NCI-H1436 (cell line): ENCODE measurements around the gene KMT2C.

ENCODE experiments used
- DNase-seq: peaks from one replicate; lab custom pipeline; 2025; lab: John Stamatoyannopoulos, UW

Gene KMT2C

DNA sequence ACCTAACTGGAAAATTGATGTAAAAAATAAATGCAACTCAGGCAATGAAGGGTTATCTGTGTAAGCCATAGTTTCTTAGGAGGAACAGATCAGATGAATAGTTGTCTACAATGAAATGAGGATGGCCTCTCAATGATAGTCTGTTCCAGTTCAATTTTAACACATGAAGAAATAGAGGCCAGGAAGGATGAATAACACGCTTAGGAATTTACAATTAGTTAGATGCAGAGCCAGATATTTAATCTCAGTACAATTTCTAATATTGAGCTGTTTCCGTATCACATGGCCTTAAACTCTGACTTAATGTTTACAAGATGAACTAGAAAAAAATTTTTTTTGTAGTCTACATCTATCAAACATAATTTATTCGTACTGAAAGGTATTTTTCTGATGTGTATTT, 233.7 kb downstream of the KMT2C start:
- no peak for DNase-seq

DNA sequence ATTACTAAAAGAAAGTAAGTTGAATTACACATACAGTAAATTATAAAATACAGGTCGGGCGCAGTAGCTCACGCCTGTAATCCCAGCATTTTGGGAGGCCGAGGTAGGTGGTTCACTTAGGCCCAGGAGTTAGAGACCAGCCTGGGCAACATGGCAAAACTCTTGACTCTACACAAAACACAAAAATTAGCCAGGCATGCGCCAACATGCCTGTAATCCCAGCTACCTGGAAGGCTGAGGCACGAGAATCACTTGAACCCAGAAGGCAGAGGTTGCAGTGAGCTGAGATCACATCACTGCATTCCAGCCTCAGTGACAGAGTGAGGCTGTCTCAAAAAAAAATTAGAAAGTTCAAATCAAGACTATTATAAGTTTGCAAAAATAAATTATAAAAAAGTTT, 235.4 kb downstream of the KMT2C start:
- DNase-seq, result no peak

DNA sequence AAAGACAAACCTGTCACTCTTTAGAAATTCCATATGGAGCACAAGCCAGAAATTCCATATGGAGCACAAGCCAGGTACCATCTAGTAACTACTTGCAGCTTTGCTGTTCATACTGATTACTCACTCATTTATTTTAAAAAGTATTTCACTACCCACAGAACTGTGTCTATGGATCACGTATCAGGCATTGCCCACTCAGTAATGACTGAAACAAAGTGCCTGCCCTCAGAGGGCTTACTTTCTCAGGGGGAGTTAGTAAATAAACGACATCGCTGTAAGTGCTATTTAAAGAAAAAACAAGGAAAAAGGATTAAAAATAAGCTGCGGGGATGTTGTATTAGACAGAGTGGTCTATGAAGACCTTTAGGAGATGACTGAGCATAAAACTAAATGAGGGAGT, 239.4 kb downstream of the KMT2C start:
- no peak for DNase-seq

DNA sequence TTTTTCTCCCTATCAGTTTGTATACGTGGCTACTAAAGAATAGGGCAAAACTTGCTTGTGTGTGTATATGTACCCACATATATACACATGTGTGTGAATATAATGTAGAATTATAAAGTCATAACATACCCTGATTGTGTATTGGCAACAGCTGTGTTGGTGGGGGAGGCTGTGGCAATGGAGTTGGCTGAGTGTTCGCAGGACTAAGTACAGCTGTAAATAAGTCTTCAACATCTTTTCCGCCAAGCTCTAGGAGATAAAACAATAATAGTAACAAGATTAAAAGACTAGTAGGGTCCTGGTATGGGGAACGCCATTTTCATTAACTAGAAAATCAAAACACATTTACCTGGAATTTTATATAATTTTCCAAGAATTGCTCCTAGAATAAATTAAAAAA, 241.9 kb downstream of the KMT2C start:
- DNase-seq, result no peak

DNA sequence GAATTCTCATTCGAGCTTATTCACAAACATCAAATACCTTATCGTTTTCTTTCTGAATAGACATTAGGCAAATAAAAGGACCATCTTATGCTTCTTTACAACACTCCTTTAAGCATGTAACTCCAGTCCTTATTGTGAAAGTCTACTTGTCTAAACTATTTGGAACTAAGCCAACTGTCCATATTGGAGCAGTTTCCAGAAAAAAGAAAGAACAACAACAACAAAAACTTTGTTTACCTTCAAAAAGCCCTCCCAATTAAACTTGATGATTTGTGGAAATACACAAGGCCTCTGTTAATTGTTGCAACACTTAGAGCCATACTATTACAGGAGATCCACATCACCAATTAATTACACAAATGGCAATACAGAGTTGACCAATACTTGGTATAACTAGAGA, 246.7 kb downstream of the KMT2C start:
- no peak for DNase-seq

DNA sequence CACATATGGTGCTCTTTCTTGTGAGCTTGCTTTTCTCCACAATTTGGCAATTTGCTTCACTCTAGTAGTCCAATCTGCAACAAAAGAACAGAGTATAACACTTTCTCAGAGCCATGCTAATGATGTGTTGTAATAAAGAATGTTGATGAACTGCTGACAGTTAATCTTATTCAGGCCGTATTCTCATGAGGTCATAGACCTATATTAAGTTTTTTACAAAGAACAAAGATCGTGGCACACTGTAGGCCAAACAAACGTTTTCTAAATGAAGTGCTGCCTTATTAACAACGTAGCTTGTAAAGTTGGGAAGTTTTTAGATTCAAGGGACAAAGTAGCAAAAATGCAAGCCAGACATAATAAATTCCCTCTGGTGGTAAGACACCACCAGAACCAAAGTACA, 250.2 kb downstream of the KMT2C start:
- no peak for DNase-seq

DNA sequence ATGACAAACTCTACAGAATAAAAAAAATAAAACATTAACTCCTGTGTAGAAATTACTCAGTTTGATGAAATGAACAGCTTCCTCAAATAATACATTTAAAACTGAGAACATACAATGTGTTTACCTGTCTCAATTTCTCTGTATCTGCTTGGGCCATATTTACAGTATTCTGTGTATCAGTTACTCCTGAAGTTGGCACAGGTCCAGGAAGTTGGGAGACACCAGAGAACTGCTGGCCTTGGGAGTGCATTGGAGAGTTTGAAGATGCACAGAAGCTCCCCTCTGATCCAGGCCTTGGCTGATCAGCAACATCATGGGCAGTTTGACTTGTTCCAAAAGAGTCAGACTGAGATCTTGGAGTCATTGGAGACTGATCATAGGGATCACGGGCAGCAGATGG, 255.2 kb downstream of the KMT2C start:
- no peak for DNase-seq

DNA sequence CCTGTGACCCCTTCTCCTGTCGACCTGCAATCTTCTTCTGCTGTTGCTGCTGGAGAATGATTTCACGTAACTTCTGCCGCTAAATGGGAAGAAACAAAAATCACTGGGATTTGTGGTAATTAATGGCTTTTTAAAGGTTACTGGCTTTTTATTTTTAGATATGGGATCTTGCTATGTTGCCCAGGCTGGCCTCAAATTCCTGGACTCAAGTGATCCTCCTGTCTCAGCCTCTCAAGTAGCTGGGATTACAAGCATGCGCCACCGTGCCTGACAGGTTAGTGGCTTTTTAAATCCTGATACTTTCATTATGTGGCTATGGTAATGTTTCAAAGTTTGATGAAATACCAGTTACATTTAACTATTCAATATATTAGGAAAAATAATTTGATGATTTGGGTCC, 255.8 kb downstream of the KMT2C start:
- DNase-seq, result no peak

DNA sequence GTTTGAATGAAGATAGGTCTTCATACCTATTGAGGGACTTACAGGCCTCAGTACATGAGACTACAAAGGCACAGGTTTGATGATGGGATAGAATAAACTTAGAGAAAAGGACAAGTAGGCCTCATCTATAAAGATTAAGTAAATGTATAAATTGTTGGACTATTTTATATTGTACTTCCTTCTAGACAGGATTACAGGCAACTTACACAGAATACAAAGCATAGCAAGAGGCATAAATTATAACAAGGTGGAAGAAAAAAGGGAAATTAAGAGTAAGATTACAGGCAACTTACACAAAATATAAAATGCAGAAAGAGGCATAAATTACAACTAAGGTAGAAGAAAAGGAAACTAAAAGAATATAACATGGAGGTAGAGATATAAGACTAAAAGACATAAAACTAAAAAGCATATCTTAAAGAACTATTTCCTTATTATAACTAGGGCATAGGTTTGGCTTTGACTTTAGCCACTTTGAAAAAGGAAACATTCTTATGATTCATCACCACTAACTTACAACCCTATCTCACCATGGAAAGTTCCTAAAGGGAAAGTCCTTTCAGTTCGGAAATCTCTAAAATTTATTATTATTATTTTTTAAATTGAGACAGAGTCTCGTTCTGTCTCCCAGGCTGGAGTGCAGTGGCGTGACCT, 257.3 kb downstream of the KMT2C start:
- no peak for DNase-seq

DNA sequence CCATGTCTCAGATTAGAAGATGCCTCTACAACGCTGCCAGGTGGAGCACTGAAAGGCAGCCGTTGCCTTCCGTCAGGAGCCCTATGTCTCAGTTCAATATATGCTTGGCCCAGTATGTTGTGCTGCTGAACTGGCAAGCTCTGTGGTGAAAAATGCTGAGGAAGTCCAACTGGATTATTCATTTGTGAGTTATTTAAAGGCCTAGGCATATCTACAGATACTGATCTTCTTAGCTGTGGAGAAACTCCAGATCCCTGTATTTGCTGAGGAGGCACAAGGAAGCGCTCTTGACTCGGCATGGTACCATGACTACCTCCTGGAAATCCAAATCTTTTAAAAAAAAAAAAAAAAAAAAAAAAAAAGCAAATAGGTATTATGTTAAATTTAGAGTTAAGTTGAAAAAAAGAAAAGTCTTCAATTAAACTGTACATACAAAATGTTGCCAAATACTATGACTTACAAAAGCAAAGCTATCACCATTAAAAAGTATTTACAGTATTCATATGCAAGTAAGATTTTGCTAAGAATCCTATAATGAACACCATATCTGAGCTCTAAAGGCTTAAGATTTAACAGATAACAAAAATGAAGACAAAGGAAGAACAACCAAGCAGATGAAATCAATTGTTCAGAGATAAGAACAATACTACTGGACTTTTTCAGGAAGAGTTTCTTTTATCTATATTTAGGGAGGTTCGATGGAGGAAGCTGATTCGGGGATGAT, 258.0 kb downstream of the KMT2C start:
- no peak for DNase-seq

DNA sequence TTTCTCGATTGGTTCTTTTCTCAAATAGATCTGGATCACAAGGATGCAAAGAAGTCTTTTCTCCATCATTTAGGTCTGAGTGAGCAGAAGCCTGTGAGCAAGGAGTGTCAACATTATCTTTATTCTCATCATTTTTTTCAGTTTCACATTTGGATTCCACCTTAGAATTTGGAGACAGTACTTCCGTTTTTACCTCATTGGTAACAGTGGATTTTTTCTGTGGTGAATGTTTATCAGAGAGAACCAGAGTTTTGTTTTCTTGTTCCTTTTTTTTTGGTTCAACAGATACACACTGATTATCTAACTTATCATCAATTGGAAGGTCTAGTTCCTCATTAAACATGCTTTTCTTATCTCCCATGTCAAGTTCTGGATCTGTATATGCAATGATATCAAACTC, 259.0 kb downstream of the KMT2C start:
- DNase-seq, result no peak

DNA sequence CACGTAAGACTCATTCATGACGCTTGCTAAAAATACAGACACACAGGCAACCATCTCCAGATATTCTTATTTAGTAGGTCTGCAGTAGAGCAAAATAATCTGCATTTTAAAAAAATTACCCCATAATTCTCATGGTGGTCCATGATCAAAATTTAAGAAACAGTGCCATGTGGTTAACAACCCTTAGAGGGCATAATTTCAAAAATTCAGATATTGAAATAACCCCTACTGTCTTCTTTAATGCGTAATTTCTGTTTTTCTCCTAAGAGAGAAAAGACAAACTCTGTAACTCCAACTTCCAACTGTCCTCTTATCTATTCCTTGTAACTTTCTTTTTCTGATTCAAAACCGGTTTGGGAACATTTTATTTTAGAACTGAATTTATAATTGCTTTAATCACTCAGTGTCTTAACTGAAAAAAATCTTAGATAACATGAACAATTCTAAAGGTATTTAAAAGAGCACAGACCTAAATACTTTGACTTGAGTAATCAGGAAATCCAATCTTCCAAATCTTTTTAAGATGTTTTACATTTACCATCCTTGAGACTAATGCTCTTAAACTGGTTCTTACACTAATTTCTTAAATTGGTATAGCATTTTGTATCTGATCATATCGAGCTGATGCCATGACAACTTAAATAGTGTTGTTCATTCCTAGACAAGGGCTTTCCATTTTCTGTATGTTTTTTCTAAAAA, 262.3 kb downstream of the KMT2C start:
- DNase-seq, result no peak

DNA sequence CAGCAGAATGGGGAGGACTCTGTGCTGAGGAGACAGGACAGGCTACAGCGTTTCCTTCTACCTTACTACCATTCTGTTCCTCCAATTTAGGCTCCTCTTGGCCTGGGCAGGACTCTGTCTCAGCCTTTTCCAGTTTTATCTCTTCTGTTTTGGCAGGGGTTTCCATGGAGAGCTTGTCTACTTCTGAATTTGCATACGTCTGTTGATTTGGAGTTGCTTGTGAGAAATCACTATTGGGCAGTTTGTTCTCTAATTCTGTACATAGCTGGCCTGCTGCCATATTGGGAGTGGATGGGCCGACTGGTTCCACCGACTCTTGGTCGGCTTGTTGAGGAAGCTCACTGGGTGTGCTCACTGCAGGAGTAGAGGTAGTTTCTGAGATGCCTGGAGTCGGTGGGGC, 273.5 kb downstream of the KMT2C start:
- no peak for DNase-seq

DNA sequence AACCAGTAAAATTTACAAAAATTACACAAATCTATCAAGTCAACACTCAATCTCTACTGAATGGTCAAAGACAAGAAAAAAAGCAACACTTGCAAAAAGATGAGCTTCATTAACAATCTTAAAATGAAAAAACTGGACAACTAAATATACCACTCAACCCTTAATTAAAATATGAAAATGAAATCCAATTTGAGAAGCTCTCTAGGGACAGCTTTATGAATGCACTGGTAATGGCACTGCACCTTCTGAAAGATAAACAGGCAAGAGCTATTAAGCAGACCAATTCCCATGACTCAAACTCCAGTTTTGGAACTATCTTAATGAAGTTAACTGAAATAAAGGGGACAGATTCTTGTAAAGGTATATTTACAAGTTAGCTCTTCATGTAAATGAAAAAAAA, 274.6 kb downstream of the KMT2C start:
- DNase-seq, result no peak

DNA sequence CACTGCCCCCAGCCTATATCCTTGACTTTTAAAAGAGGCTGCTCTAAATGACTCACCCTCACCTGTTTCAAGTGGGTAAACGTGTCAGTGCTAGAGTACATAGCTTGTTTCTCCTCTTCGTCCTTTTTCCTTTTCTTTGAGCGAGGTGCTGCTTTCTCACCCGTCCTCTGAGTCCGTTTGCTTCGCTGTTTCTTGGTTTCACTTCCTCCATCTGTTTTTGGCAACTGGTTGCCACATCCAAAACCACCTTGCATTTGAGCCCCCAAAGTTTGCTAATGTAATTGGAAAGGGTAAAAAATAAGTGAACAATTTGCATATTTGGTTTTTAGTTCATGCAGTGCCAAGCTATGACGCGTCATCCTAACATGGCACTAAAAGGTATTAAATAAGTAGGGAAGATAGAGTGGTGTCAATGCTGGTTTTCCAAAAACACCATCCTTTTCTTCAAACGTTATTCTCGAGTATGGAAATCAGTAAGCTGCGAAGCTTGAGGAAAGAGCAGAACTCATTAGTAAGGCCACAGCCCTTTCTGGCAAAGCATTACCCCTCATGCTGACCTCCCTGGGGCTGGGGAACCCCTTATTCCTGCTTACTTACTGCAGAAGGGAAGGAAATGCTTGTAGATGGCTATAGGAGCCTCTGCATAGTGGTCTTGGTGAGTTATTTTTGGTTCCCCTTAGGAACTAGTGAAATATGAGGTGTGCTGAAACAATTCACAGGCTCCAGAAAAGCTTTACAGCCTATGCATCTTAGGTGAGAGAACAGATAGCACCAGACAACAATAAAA, 276.8 kb downstream of the KMT2C start:
- no peak for DNase-seq

DNA sequence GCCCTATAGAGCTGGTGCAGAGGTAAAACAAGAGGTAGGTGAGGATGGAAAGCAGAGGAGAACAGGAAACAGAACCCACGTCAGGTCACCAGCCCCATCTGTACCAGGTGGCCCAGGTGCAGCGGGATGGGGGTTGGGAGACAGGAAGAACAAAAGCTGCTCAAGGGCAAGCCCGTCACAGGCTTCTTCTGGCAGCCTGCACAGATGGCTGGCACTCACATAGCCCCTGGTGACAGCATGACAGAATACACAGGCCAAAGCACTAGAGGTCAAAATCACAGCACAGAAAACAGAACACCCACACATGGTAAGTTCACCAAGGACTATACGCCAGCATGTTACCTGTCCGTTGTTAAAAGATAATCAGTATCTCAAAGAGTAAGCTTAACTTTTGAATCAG, 283.5 kb downstream of the KMT2C start:
- DNase-seq, result no peak

DNA sequence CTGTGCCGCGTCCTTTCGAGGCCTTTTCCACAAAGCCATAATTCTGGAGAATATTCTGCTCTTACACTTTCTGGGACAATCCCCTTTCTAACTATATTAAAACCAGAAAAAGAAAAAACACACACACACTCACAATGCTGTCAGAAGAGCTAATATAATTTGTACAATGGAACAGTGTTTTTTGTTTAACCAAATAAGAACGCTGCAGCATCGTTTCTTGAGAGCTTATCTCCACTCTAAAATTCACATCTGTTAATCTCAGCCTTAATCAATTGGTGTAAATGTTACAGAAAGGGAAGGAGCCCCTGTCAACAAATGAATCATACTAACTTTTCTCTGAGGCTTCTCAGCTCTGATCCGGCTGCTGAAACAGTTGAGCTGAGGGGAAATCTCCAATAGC, 286.4 kb downstream of the KMT2C start:
- no peak for DNase-seq

DNA sequence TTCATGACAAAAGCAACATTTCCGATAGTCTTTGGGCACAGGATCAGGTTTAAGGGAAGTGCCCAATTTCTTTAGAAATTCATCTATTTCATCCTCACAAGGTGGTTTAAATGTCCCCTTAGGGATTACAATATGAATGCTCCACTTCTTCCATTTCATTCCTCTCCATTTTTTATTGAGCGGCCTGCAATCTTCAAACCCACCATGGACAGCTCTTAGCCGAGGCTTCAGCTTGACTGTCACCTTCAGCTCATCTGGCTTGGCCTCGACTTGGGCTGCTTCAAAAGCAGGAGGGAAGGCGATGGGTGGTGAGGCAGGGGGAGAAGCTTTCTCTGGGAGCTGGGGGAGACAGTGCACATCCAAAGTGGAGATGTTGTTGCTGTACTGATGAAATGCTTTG, 287.1 kb downstream of the KMT2C start:
- no peak for DNase-seq

DNA sequence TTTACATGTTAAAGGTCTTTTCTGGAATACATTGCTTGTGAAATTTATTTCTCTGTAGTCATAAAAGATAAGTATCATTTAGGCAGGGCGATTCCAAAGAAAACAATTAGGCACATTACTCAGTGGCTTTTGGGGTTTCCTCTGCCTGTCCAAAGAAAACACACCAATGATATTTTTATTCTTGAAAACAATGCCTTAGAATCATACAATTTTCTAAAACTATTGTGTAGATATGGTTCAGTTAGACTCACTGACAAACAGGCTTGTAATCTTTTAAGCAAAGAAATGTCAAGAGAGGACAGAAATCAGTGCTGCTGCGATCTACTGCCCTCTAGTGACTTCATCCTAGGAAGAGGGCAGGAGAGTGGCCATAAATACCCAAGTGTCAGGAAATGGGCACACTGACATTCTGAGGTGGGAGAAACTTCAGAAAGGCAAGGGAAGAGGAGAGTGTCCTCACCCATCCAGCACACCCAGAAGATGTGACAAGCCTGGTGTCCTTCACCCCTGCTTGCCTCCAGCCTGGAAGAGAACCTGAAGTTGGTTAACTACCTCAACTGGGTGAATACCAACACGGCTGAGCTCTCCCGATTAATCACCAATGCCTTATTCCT, 289.8 kb downstream of the KMT2C start:
- no peak for DNase-seq

DNA sequence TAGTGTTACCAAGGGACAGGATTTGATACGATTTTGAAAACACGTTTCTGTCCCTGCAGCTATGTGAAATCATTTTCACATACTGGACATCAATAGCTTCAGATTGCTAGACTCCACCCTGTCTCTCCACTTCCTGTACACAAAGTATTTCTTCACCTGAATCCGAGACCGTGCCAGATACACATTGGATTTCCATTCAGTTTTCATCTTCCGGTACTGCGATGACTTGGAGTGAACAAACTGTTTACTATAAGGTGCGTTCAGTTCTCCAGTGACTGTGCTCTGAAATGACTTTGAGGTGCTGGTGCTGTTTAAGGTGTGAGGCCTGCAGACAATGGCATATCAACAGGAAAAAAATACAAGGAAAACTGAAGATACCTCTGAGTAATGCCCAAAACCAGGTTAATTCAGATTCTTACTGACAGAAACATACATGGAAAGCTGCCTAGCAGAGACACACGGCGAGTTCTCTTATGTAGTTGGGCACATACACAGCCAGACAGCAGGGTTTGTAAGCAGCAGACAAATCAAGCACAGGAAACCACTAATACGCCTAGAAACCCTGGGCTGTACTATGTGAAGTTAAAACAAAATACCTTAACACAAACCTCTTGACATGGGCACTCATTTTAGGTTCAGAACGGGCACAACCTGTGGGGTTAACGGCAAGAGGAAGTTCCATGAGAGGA, 291.1 kb downstream of the KMT2C start:
- DNase-seq, result no peak

DNA sequence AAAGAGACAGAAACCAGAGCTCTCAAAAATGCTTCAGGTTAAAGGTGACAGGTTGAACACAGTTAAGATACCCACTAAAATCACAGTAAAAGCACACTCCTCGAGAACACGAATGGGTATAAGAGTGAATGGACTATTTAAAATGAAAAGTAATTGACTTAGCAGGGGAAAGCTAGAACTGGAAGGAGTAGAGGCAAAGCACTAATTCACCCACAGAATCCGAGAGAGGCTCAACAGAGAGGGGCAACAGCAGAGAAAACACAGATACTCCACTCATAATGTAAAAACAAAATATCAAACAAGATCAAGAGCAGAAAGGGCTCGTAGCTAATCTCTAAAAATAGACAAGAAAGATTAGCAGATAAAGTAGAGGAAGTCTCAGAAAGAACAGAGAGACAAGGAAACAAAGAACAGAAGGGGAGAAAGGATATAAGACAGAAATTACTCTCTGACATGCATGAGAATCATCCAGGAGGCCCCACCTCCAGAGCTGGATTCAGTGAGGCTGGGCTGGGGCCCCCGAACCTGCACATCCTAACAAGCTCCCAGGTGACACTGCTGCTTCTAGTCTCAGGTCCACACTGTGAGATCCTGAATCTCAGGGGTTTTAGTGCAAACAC, 292.7 kb downstream of the KMT2C start:
- DNase-seq, result no peak
